HuH-7 (cell line): ENCODE measurements around the gene SIGLEC14.
A peak's percentile ranks its signal among the peaks of the same experiment; 100 is the strongest.

Experiments
- DNase-seq: peaks from one replicate; pipeline ENCODE4 v3.0.0; 2011; ENCODE audit warnings: low spot score

Gene SIGLEC14

DNA sequence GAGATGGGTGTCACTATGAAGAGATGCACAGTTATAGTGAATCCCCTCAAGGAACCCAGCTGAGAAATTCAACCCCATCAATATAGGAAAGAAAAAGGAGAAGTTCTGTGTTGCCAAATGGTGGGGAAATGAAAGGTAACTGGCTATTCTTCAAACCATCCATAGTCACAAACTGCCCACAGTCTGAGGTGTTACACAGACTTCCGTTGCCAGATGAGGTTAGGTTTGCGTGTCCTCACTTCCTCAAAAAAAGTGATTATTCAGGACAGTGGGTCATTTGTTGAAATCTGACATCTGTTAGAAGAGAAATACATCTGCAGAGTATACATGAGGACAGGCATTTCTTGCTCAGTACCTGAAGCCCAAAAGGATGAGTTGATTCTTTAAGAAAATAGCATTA lies 25.4 kb downstream of the SIGLEC14 start:
- no peak for DNase-seq

DNA sequence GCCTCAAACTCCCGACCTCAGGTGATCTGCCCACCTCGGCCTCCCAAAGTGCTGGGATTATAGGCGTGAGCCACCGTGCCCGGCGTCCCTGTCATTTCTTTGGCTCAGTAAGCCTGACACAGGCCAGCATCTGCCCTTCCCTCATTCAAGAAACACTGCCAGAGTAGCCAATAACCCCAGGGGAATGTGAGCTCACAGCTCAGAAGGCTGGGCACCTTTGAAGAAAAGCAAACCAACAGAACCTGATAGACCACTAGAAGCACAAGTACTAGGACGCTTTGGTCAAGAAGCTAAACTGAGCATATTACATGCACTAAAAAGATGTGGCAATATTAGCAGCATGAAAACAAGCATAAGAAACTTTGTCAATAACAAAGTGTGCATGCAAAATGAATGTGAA lies 30.6 kb downstream of the SIGLEC14 start:
- no peak for DNase-seq

DNA sequence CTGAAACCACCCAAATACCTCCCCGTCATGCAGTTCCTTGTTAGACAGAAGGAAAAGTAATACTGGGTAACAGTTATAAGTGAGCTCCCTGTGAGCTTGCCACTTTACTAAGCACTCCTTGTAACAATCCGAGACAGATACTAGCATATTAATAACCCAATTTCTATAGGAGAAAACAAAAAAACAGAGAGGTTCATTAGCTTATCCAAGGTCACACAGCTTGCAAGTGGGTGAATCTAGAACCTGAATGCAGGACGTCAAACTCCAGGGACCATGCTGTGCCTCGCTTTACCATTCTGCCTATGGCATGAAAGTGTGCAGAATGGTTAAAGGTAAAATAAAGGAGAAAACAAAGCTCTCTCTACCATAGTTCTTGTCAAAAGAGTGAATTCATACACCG lies 31.8 kb downstream of the SIGLEC14 start:
- no peak for DNase-seq

DNA sequence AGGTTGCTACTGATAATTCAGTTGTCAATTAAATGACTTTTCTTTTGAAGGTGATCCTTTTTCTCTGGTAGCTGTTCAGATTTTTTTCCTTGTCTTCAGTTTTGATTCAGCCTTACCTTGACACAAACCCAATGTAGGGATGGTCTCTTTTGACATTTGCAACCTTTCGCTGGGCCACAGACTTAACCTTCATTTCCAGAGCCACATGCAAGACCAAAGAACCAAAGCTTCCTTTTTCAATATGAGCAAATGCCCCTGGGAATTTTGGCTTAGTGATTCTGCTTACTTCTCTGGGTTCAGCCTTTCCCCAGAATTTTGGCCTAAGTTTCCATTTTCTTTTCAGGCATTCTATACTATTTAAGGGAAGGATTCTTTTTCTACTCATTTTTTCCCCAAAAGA lies 36.0 kb downstream of the SIGLEC14 start:
- no peak for DNase-seq

DNA sequence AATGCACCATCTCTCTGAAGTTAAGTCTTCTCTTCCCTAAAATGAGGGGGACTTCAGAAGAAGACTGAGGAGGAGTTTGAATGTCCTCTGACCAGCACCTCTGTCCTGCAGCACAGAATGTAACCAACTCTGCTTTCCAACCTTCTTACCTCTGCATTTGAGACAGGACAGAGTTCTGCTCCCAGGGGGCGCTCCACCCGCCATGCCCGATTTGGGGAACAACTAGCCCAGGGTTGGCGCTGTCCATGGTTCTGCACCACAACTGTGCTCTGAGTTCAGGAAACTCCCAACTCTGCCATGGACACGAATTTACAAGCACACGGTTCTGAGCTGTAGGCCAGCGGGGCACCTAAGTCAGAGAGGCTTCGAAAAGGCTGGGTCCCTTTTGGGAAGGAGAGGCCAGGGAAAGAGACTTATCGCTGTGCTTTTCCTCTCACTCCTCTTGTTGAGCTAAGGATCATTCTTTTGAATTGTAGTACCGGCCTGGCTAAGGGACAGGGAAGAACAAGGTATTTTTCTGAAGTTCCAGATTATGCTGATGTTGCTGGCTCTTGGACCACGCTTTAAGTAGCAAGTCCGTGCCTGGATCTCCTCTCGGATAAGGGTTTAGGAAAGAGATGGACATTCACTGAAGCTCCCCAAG lies 38.6 kb downstream of the SIGLEC14 start:
- peak; percentile 65 for DNase-seq

DNA sequence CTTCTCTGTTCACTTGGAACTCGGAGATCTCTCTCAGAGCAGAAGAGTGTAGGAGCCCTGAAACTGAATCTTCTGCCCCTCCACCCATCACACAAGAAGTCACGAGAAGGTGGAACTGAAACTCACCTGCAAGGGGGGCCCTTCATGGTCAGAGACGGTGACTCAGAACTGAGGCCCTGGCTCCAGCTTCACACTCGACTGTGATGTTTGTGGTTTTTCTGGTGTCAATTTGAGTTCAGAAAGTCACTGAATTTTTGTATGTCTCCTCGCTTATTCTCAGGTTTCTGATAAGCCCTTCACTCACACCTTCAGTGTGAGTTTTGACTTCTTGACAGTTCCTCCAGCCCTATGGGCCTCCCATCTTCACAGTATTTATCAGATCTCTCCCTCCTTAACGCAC lies 39.5 kb downstream of the SIGLEC14 start:
- DNase-seq: no peak

DNA sequence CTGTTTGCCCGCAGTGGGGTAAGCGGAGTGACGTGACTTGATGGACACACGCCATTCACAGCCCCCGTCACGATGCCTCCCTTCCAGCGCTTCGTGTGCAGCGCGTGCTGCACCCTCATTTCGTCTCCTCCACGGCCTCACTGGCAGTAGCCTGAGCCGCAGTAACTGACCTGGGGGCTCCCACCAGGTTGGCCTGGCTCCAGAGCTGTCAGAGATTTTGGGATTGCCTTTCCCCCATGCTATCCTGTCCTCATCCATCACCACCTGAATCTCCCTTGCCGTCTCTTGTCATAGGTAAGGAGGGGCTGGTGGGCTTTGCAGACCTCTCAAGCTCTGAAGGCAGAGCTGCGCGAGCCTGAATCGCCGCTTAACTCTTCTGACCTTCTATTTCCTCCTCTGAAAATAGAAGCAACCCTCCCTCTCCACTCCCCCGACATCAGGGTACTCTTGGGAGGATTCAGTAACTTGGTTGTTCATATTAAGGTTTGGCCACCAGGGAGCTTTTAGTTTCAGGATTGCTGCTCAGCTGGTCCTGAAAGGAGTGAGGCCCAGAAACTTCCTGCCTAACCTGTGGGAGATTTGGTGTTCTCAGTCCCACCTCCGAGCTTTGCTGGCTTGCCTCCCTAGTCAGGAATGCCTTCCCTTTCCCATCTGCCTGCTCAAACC lies 44.3 kb downstream of the SIGLEC14 start:
- no peak for DNase-seq

DNA sequence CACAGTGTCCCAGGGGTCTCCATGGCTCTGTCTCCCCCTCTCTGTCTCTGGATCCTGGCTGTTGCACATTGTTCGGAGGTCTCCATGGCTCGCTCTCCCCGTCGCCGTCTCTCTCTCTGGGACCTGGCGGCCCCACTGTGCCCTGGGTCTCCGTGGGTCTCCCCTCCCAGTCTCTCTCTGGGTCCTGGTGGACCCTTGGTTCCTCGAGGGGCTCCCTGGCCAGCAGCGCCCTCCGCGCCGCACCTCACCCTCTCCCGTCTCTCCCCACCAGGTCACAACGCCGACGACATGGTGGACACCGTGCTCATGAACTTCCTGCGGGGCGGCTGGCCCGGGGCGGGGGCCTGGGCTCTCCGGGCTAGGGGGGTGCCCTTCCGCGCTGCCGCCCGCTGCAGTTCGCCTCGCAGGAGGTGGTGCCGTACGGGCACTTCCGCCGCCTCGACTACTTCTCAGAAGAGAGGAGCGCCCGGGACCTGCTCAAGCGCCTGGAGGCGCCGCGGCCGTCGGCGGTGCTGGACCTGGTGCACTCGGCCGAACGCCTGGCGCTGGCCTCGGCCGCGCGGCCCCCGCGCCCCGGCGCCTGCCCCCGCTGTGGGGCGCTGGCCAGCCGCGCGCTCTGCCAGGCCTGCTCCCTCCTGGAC lies 45.6 kb downstream of the SIGLEC14 start:
- DNase-seq: no peak

DNA sequence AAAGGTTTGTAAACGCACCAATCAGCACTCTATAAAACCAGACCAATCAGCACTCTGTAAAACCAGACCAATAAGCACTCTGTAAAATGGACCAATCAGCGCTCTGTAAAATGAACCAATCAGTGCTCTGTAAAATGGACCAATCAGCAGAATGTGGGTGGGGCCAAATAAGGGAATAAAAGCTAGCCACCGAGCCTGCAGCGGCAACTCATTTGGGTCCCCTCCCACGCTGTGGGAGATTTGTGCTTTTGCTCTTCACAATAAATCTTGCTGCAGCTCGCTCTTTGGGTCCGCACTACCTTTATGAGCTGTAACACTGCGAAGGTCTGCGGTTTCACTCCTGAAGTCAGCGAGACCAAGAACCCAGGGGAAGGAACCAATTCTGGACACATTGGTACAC lies 47.5 kb downstream of the SIGLEC14 start:
- no peak for DNase-seq

DNA sequence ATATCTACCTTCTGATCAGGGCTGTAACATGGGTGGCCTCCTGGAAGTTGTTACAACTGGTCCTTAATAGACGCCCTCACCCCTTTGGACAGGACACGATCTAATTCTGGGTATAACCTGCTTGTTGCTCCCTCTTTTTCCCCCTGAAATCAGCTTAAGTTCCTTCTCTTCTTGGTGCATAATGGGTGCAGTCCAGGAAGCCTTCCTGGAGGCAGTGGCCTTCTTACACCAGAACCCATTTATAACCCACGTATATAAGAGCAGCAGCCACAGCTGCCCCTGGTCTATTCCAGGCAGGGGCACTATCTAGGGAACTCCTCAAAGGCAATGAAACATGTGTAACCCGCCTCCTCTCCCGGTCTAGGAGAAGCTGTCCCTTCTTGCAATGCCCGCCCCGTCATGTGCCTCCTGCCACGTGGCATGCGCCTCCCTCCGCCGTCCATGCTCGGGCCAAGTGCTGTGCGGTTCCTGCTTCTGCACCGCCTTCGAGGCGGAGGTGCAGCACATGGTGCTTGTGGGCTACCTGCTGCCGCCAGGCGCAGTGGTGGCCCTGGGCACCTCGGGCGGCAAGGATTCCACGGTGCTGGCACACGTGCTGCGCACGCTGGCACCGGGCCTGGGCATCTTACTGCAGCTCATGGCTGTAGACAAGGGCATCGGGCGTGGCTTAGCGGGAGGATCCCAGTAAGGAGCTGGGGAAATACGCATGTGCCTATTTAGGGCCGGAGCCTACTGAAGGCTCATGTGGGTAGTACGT lies 48.3 kb downstream of the SIGLEC14 start:
- DNase-seq: no peak

DNA sequence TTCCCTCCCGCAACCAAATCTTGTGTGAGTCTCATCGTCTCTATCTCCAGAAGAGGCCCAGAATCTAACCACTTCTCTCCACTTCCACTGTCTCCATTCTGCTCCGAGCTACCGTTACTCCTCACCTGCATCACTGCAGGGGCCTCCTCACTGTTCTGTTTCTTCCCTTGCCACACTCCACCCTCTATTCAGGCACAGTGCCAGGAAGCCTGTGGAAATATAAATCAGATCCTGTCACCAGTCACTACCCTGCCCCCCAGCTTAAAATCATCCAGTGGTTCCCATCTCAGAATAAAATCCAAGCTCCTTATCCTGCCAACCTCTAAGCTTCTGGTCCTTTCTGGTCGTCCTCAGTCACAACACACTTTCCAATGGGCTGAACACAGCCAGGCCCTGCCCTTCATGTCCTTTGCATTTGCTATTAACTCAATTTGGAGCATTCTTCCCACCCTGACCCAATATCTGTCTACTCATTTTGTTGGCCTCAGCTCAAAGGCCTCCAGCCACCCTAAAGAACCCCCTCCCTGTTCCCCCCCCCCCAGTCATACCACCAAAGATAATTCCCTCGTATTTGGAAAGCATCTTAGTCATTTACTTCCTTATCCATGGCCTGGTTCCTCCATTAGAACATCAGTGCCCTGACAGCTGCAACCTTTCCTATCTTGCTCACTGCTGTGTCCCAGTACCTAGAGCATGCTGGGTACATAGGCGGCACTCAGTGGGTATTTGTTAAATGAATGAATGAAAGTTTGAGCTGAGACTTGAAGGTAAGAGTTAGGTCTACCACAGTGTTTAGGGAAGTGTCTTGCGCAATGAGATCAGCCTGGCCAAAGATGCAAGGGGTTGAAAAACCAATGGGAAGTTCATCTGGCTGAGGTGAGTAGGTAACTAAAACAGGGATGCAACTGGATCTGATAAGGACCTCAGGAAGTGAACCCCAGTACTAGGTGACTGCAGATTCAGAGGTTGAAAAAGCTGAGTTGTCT lies 51.1 kb downstream of the SIGLEC14 start:
- DNase-seq: no peak

DNA sequence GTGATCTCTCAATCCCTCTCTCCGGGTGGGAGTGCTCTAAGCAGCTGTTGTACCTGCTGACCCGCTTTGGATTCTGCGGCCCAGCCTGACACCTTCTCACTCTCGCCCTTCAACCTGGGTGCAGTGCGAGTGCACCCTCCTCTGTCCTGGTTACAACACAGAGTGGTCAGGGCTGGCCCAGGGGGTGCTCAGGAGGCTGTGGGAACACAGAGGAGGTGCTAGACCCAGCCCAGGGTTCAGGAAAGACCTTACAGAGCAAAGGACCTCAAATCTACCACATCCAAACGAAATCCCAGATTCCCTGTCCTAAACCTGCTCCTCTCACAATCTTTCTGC lies 51.9 kb downstream of the SIGLEC14 start:
- DNase-seq: no peak

DNA sequence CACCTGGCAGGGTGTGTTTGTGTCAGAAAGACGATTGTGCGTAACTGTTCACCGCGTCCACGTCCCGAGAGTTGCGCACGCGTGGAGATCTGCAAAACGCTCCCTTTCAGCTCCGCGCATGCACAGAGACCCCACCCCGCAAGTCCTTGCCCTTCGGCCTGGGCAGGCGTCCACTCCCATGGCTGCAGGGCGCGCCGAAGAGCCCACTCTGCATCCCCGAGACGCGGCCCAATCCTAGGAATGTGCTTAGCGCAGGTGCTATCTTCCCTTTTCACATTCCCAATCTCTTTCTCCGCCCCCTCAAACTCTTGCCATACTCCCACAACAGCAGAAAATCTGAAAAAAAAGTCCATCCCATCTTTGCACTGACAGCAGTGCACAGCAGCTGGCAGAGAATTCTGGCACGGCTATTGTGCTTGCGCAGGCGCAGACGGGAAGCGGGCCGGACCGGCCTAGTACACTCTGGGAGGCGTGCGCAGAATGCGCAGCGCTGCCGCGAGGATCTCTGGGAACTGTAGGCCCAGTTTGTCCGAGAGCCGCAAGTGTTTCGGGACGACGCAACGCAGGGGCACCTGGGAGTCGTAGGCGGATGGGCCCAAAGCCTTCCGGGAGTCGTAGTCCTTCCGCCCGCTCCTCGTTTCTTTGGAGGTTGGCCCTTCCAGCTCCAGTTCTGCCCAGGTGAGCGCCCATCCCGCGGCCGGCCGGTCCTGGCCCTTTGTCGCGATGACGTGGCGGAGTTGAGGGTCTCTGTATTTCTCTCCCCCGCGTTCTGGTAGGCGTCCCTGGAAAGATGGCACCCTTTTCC lies 52.5 kb downstream of the SIGLEC14 start:
- peak; percentile 80 for DNase-seq

DNA sequence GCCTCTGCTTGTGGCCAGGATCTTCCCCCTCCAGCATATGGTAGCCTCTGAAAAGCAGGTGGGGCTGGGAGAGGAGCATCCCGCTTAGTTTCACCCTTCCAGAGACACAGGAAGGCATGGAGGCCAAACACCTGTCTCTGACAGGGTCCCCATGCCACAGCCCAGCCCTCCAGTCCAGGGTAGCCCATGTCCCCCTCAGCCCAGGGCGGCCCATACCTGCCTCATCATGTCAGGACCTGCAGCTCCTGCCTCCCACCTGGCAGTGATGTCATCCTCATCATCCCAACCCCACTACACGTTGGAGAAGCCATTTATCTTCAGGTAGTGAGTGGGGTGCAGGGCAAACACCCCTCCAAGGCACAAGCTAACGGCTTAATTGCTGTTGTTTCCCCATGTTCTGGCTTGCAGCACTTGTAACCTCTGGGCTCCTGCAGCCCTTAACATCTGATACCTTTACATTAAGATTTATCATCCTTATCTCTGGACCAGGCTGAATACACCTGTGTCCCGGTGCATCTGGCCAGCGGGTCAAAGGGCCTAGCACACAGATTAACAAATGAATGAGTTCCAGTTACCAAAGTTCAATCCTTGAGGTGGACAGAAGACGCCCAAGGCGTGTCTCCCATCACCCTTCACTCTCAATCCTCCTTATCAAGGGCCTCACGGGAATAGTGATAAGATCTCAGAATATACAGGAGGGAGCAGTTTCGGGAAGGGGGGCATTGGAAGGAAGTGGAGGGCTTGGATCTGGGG lies 53.3 kb downstream of the SIGLEC14 start:
- DNase-seq: no peak
